Gastrocnemius medialis (tissue), 4 donors: ENCODE data around the gene PUM1.

Source experiments
- POLR2A ChIP-seq, 2 donors: fragments of 450-650 bp; IDR thresholded peaks; one replicate each; pipeline ENCODE4 v1.6.1; 2017; ENCODE audit warnings: antibody characterized with exemption in 2 of 2, mild to moderate bottlenecking in 2 of 2, moderate library complexity in 2 of 2
- TF ChIP-seq, protein P1 (sequence below), 5 experiments: fragments of 450-650 bp in 3 of 5; fragments of 200-600 bp in 2 of 5; sonication (generic) in 2 of 5; IDR thresholded peaks in 4 of 5; conservative IDR thresholded peaks in 1 of 5; 1 replicate in 4 of 5; 2 replicates in 1 of 5; pipeline ENCODE4 v1.5.1; 2016 to 2019; ENCODE audit warnings: antibody characterized with exemption in 5 of 5, mild to moderate bottlenecking in 3 of 5, moderate library complexity in 3 of 5

- TF ChIP-seq, protein P1, sequence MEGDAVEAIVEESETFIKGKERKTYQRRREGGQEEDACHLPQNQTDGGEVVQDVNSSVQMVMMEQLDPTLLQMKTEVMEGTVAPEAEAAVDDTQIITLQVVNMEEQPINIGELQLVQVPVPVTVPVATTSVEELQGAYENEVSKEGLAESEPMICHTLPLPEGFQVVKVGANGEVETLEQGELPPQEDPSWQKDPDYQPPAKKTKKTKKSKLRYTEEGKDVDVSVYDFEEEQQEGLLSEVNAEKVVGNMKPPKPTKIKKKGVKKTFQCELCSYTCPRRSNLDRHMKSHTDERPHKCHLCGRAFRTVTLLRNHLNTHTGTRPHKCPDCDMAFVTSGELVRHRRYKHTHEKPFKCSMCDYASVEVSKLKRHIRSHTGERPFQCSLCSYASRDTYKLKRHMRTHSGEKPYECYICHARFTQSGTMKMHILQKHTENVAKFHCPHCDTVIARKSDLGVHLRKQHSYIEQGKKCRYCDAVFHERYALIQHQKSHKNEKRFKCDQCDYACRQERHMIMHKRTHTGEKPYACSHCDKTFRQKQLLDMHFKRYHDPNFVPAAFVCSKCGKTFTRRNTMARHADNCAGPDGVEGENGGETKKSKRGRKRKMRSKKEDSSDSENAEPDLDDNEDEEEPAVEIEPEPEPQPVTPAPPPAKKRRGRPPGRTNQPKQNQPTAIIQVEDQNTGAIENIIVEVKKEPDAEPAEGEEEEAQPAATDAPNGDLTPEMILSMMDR (IDR thresholded peaks at IDR 0.05 in 4 of 5, conservative IDR thresholded peaks at IDR 0.05 in 1 of 5), result no peak
- TF ChIP-seq POLR2A (IDR thresholded peaks at IDR 0.05), result no peak
Observed at GRCh38 chr1:30953685-30954084, 111.8 kb downstream of the PUM1 start.
